Measurements from ENCODE around the gene MAK.

DNA sequence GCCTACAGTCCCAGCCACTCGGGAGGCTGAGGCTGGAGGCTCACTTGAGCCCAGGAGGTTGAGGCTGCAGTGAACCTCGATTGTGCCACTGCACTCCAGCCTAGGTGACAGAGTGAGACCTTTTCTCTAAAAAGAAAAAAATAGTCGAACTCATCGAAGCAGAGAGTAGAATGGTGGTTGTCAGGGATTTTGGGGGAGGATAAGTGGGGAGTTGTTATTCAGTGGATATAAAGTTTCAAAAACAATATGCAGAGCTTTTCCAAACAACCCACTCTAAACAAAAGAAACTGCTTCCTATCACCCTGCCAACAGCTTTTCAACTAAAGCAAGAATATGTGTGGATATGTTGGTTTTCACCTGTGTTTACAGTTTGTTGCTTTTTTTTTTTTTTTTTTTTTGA, 11.6 kb upstream of the MAK start:
- TF ChIP-seq, protein P1, sequence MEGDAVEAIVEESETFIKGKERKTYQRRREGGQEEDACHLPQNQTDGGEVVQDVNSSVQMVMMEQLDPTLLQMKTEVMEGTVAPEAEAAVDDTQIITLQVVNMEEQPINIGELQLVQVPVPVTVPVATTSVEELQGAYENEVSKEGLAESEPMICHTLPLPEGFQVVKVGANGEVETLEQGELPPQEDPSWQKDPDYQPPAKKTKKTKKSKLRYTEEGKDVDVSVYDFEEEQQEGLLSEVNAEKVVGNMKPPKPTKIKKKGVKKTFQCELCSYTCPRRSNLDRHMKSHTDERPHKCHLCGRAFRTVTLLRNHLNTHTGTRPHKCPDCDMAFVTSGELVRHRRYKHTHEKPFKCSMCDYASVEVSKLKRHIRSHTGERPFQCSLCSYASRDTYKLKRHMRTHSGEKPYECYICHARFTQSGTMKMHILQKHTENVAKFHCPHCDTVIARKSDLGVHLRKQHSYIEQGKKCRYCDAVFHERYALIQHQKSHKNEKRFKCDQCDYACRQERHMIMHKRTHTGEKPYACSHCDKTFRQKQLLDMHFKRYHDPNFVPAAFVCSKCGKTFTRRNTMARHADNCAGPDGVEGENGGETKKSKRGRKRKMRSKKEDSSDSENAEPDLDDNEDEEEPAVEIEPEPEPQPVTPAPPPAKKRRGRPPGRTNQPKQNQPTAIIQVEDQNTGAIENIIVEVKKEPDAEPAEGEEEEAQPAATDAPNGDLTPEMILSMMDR (IDR thresholded peaks at IDR 0.05 in 4 of 5, conservative IDR thresholded peaks at IDR 0.05 in 1 of 5), result no peak
- no peak for TF ChIP-seq POLR2A (IDR thresholded peaks at IDR 0.05)

Data from gastrocnemius medialis (tissue), 4 donors.